GM19468 (cell line): ENCODE results near the gene SNRPF.
"Not testable (repeated sequence)": the region's sequence is repeated elsewhere in the genome, so short reads cannot be mapped to it uniquely, and the experiment has no call there.

Experiments used
- ATAC-seq: cut with Tn5 transposase; IDR thresholded peaks from one replicate; pipeline ENCODE4 v1.9.1; 2021; ENCODE audit warnings: mild to moderate bottlenecking, moderate library complexity, moderate number of reproducible peaks; ENCODE audit not compliant: unreplicated experiment; ENCODE audit errors: extremely low read depth

Gene SNRPF

GRCh38 chr12:95858451-95859343, at the start of gene SNRPF:
SNRPF (plus strand) TSS chr12:95858952; CDS start chr12:95859074, 122 bp downstream.
- ATAC-seq: peak; percentile 96

GRCh38 chr12:95809000-95809680, 49.6 kb upstream of the SNRPF start:
- no peak for ATAC-seq

- ATAC-seq: no peak
Observed at GRCh38 chr12:95810411-95810810, 48.3 kb upstream of the SNRPF start.

GRCh38 chr12:95812155-95812554, 46.6 kb upstream of the SNRPF start:
- ATAC-seq: not testable (repeated sequence)

- ATAC-seq: no peak
Observed at GRCh38 chr12:95815632-95816212, 43.0 kb upstream of the SNRPF start.

GRCh38 chr12:95820096-95820703, 38.6 kb upstream of the SNRPF start:
- ATAC-seq: no peak

- ATAC-seq: no peak
Observed at GRCh38 chr12:95829395-95829794, 29.4 kb upstream of the SNRPF start.

GRCh38 chr12:95830335-95831089, 28.2 kb upstream of the SNRPF start:
- no peak for ATAC-seq

GRCh38 chr12:95834572-95834971, 24.2 kb upstream of the SNRPF start:
- ATAC-seq: no peak

- ATAC-seq: no peak
Observed at GRCh38 chr12:95836185-95836609, 22.6 kb upstream of the SNRPF start.

GRCh38 chr12:95836630-95837239, 22.0 kb upstream of the SNRPF start:
- ATAC-seq: no peak

- ATAC-seq: no peak
Observed at GRCh38 chr12:95837240-95838038, 21.3 kb upstream of the SNRPF start.

- no peak for ATAC-seq
Observed at GRCh38 chr12:95838125-95838524, 20.6 kb upstream of the SNRPF start.

- ATAC-seq: not testable (repeated sequence)
Observed at GRCh38 chr12:95842426-95842825, 16.3 kb upstream of the SNRPF start.

- no peak for ATAC-seq
Observed at GRCh38 chr12:95848575-95849388, 10.0 kb upstream of the SNRPF start.

- ATAC-seq: no peak
Observed at GRCh38 chr12:95851606-95852005, 7.1 kb upstream of the SNRPF start.

GRCh38 chr12:95852133-95852532, 6.6 kb upstream of the SNRPF start:
- no peak for ATAC-seq

- ATAC-seq: no peak
Observed at GRCh38 chr12:95857156-95857555, 1.6 kb upstream of the SNRPF start.
